HepG2 (cell line): Measurements from ENCODE around the gene RPL35. TPM values are rescaled to one million over a fixed set of nuclear protein-coding genes. Genes with fewer than 3 reads are reported as not detected.

Experiments
- ATF2 ChIP-seq: sonication (generic); formaldehyde crosslinking; IDR thresholded peaks from 2 replicates; pipeline ENCODE4 v1.4.0; 2020; ENCODE audit warnings: missing genetic modification reagents
- CHD4 ChIP-seq: fragments of 200-600 bp; sonication (generic); IDR thresholded peaks from 2 replicates; pipeline ENCODE4 v1.7.0; 2017; ENCODE audit warnings: mild to moderate bottlenecking, low read length, borderline replicate concordance
- EHMT2 ChIP-seq: fragments of 200-600 bp; sonication (generic); IDR thresholded peaks from 2 replicates; pipeline ENCODE4 v1.7.0; 2017; ENCODE audit warnings: antibody characterized with exemption, low read depth, low read length, borderline replicate concordance
- ERF ChIP-seq: IDR thresholded peaks from 2 replicates; pipeline ENCODE4 v1.6.1; 2018; ENCODE audit warnings: missing biosample characterization, missing genetic modification reagents
- FOSL1 ChIP-seq: sonication (generic); formaldehyde crosslinking; IDR thresholded peaks from 2 replicates; pipeline ENCODE4 v1.9.0; 2021; ENCODE audit warnings: missing genetic modification reagents, borderline replicate concordance
- FOXO4 ChIP-seq: sonication (generic); formaldehyde crosslinking; conservative IDR thresholded peaks from 2 replicates; pipeline ENCODE4 v1.8.1; 2023; ENCODE audit warnings: missing genetic modification reagents
- HOXA9 ChIP-seq: sonication (generic); formaldehyde crosslinking; IDR thresholded peaks from 2 replicates; pipeline ENCODE4 v1.8.1; 2022; ENCODE audit warnings: missing genetic modification reagents, mild to moderate bottlenecking, moderate library complexity, borderline replicate concordance
- KMT2B ChIP-seq: IDR thresholded peaks from 2 replicates; pipeline ENCODE4 v1.6.1; 2016; ENCODE audit warnings: missing genetic modification reagents, missing compliant biosample characterization
- RFX5 ChIP-seq: IDR thresholded peaks from 2 replicates; pipeline ENCODE4 v1.6.1; 2011; ENCODE audit warnings: low read depth, low read length, improper control_type of control experiment
- SP4 ChIP-seq: sonication (generic); formaldehyde crosslinking; IDR thresholded peaks from 2 replicates; pipeline ENCODE4 v1.8.1; 2023; ENCODE audit warnings: mild to moderate bottlenecking, missing genetic modification reagents
- U2AF1 ChIP-seq: fragments of 200-400 bp; formaldehyde crosslinking; optimal IDR thresholded peaks from 2 replicates; pipeline ENCODE3; 2017; ENCODE audit warnings: mild to moderate bottlenecking, low read depth, low read length
- ZBTB26 ChIP-seq: IDR thresholded peaks from 2 replicates; pipeline ENCODE4 v1.6.1; 2016; ENCODE audit warnings: missing compliant biosample characterization, missing genetic modification reagents, borderline replicate concordance
- ZNF44 ChIP-seq: sonication (generic); formaldehyde crosslinking; IDR thresholded peaks from 2 replicates; pipeline ENCODE4 v1.5.1; 2020; ENCODE audit warnings: mild to moderate bottlenecking, missing genetic modification reagents
- ZNF674 ChIP-seq: sonication (generic); formaldehyde crosslinking; IDR thresholded peaks from 2 replicates; pipeline ENCODE4 v1.5.0; 2020; ENCODE audit warnings: low read depth, mild to moderate bottlenecking, missing genetic modification reagents
- ZNF776 ChIP-seq: sonication (generic); formaldehyde crosslinking; IDR thresholded peaks from 2 replicates; pipeline ENCODE4 v1.4.0; 2020; ENCODE audit warnings: mild to moderate bottlenecking, missing genetic modification reagents
- ZSCAN25 ChIP-seq: sonication (generic); formaldehyde crosslinking; IDR thresholded peaks from 2 replicates; pipeline ENCODE4 v1.8.0; 2022; ENCODE audit warnings: mild to moderate bottlenecking, missing genetic modification reagents
- ZXDC ChIP-seq: sonication (generic); formaldehyde crosslinking; IDR thresholded peaks from 2 replicates; pipeline ENCODE4 v1.5.0; 2020; ENCODE audit warnings: mild to moderate bottlenecking, missing genetic modification reagents
- polyA plus RNA-seq, 8 experiments: library from polyadenylated mRNA; depleted of rRNA in 3 of 8; stranded (reverse) in 7 of 8; unstranded in 1 of 8; fragments of >200 nt; fragmentation: Illumina TruSeq in 4 of 8; extraction: Trizol in 4 of 8; gene quantifications; 2 replicates each; pipeline versions ENCODE4 v1.2.1 to v1.2.3, GENCODE V29; 2011 to 2016; ENCODE audit warnings: low read depth in 4 of 8, missing spikeins in 1 of 8, mixed read lengths in 1 of 8; ENCODE audit not compliant: insufficient read depth in 1 of 8
- total RNA-seq, 5 experiments: library from RNA; depleted of rRNA; stranded (reverse); fragments of >200 nt; fragmentation: Illumina TruSeq; extraction: Trizol; gene quantifications; 2 replicates each; pipeline ENCODE4 v1.2.3, GENCODE V29; 2016; ENCODE audit warnings: low read depth in 1 of 5
- TF ChIP-seq, protein P1 (sequence below): sonication (generic); formaldehyde crosslinking; IDR thresholded peaks from 2 replicates; pipeline ENCODE4 v1.4.0; 2020; ENCODE audit warnings: missing genetic modification reagents

Gene RPL35
- total and polyA plus RNA-seq, 2 of the 13 experiments (the other 11 are each of a cell fraction or from before 2014, with no cell fraction given): 2,153 to 2,935 TPM

DNA sequence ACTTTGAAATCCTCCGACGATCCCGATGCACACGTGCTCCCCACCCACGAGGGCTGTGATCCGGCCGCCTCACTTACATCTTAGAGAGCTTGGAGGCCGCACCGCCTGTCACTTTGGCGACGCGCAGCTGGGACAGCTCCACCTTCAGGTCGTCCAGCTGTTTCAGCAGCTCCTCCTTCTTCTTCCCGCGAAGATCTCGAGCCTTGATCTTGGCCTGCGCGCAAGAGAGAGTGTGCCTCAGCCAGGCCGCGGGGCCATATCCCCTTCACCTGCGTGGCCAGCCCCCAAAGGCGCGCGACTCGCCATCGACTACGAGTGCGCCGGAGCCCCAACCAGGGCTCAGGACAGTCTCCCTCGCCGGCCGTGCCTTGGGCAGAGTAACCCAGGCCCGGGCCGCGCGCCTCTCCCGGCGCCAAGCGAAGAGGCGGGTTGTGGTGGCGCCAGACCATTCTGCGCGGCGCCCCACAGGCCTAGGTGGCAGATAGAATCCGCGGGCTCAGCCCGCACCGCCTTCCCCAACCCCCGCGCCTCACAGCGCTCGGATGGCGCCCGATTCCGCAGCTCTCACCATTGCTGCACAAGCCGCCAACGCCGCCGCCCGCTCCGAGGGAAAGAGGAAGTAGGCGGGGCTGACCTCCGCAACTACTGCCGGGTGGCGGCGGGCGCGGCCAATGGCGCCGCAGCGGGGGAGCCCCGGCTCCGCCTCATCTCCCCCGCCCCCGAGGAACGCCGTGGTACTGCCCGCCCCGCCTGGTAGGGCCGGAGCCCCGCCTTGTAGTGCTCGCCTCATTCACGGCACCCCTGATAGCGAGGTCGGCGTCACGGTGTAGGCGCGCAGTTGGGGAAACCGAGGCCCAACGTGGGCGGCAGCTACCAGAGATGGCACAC is at the start of gene RPL35, which contains the start of gene ARPC5L (continued):
- TF ChIP-seq, protein P1, sequence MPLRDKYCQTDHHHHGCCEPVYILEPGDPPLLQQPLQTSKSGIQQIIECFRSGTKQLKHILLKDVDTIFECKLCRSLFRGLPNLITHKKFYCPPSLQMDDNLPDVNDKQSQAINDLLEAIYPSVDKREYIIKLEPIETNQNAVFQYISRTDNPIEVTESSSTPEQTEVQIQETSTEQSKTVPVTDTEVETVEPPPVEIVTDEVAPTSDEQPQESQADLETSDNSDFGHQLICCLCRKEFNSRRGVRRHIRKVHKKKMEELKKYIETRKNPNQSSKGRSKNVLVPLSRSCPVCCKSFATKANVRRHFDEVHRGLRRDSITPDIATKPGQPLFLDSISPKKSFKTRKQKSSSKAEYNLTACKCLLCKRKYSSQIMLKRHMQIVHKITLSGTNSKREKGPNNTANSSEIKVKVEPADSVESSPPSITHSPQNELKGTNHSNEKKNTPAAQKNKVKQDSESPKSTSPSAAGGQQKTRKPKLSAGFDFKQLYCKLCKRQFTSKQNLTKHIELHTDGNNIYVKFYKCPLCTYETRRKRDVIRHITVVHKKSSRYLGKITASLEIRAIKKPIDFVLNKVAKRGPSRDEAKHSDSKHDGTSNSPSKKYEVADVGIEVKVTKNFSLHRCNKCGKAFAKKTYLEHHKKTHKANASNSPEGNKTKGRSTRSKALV: peak; percentile 90
- TF ChIP-seq U2AF1: no peak
- no peak; the same call in 1 of the 2 replicates for TF ChIP-seq ATF2 (CRISPR knock-in tag)
- no peak for TF ChIP-seq FOXO4
- peak; percentile 98 for TF ChIP-seq SP4 (CRISPR knock-in tag)
- TF ChIP-seq ZNF674: no peak; the same call in 1 of the 2 replicates
- peak; percentile 94; the same call in 1 of the 2 replicates for TF ChIP-seq ZXDC
- TF ChIP-seq KMT2B (CRISPR knock-in tag): 0 out of 2 replicates have a peak, but pooled peaks have one; percentile 73
- TF ChIP-seq FOSL1: peak; percentile 35; the same call in 1 of the 2 replicates
- no peak for TF ChIP-seq EHMT2
- TF ChIP-seq ZBTB26 (CRISPR knock-in tag): peak; percentile 51; the same call in 1 of the 2 replicates
- no peak for TF ChIP-seq RFX5
- TF ChIP-seq ZNF44 (CRISPR knock-in tag): peak; percentile 86; the same call in 1 of the 2 replicates
- TF ChIP-seq ZNF776 (CRISPR knock-in tag): peak; percentile 50; the same call in 1 of the 2 replicates
- no peak for TF ChIP-seq CHD4
- no peak; the same call in 1 of the 2 replicates for TF ChIP-seq ERF (CRISPR knock-in tag)
- TF ChIP-seq HOXA9 (CRISPR knock-in tag): 0 out of 2 replicates have a peak, but pooled peaks have one; percentile 24
- peak; percentile 61; the same call in 1 of the 2 replicates for TF ChIP-seq ZSCAN25
